Thyroid gland (tissue), 4 donors: ENCODE results near the gene ZNF513. TPM values are rescaled to one million over a fixed set of nuclear protein-coding genes. Genes with fewer than 3 reads are reported as not detected.

Experiments used
- DNase-seq, 2 donors: peaks; one replicate each; pipeline ENCODE4 v3.0.0-alpha.2; 2019
- H3K27ac ChIP-seq, 3 donors: fragments of 200-600 bp; sonication (generic); 1 replicate in 2 of 3; 2 replicates in 1 of 3; pipeline ENCODE4 v1.5.1; 2016 to 2019; ENCODE audit warnings: mild to moderate bottlenecking in 1 of 3, moderate library complexity in 1 of 3
- H3K27me3 ChIP-seq: fragments of 200-600 bp; sonication (generic); one replicate; pipeline ENCODE4 v1.5.1; 2019
- H3K36me3 ChIP-seq, 2 donors: fragments of 200-600 bp; sonication (generic); one replicate each; pipeline ENCODE4 v1.5.1; 2016 to 2019
- H3K4me1 ChIP-seq, 2 donors: fragments of 200-600 bp; sonication (generic); one replicate each; pipeline ENCODE4 v1.5.1; 2017 to 2019
- H3K4me3 ChIP-seq, 3 donors: fragments of 200-600 bp; sonication (generic); replicated peaks in 1 of 3; 1 replicate in 2 of 3; 2 replicates in 1 of 3; pipeline ENCODE4 v1.5.1; 2016; ENCODE audit warnings: mild to moderate bottlenecking in 1 of 3
- H3K9me3 ChIP-seq: fragments of 200-600 bp; sonication (generic); one replicate; pipeline ENCODE4 v1.5.1; 2017
- CTCF ChIP-seq, 6 experiments: fragments of 200-600 bp in 3 of 6; fragments of 450-650 bp in 3 of 6; sonication (generic) in 3 of 6; IDR thresholded peaks; one replicate each; pipeline ENCODE4 v1.5.1; 2016 to 2019; ENCODE audit warnings: antibody characterized with exemption in 6 of 6, mild to moderate bottlenecking in 2 of 6, inconsistent platforms in 1 of 6, moderate library complexity in 1 of 6
- POLR2A ChIP-seq, 2 donors: fragments of 450-650 bp; IDR thresholded peaks; one replicate each; pipeline ENCODE4 v1.6.1; 2017; ENCODE audit warnings: antibody characterized with exemption in 2 of 2, mild to moderate bottlenecking in 2 of 2, moderate library complexity in 1 of 2
- WGBS, 2 donors: methylation state at CpG; one replicate each; pipeline ENCODE4 v1.1.5; 2017; 5-methylcytosine and 5-hydroxymethylcytosine counted together
- intact Hi-C: fragments of 100-400 bp; cut with DNase I; formaldehyde crosslinking; loops from one replicate; pipeline ENCODE4 v1.15.1; 2023
- total RNA-seq, 4 donors: library from RNA; depleted of rRNA; stranded (reverse); fragments of >200 nt; gene quantifications; one replicate each; pipeline ENCODE4 v1.2.3, GENCODE V29; 2016

Gene ZNF513
- total RNA-seq, 4 donors from 2014 or later, result 9.1 to 14.8 (median 9.2) TPM

GRCh38 chr2:27372937-27373336, 7.6 kb downstream of the ZNF513 start:
- H3K27me3 ChIP-seq, result no peaks in the 10 kb centered on the region
- intact Hi-C loops, result no loop called here
- TF ChIP-seq POLR2A (IDR thresholded peaks at IDR 0.05) (no peak), CTCF (IDR thresholded peaks at IDR 0.05) (no peak)
- H3K9me3 ChIP-seq, result no peaks in the 10 kb centered on the region
- no peak for DNase-seq
- H3K4me1 ChIP-seq, result peaks cover 18 to 26% of the 10 kb centered on the region in 2 donors
- WGBS, 2 donors, result 83 to 96% methylated on average over 6 of the region's 6 CpGs
- no peak overlapping the region for H3K27ac ChIP-seq
- peaks cover 52 to 54% of the 10 kb centered on the region in 2 donors for H3K36me3 ChIP-seq
- no peak overlapping the region for H3K4me3 ChIP-seq

- 1 to 4% methylated on average over 7 to 23 of the region's 46 CpGs for WGBS, 2 donors
- Histone ChIP-seq H3K27me3 (no peaks in the 10 kb centered on the region), H3K27ac (peak overlapping the region; percentile 24 to 83 (median 82)), H3K9me3 (no peaks in the 10 kb centered on the region), H3K4me1 (peaks cover 18 to 25% of the 10 kb centered on the region in 2 donors), H3K36me3 (peaks cover 50 to 55% of the 10 kb centered on the region in 2 donors), H3K4me3 (peak overlapping the region; percentile 48 to 94 (median 81))
- peak in 1 of 2 donors; percentile 65 for DNase-seq
- intact Hi-C loops, result loop anchor here (2.0 kb wide), 1 partner anchor 14 kb away; the partner anchor contains the start of gene GTF3C2
- TF ChIP-seq CTCF (IDR thresholded peaks at IDR 0.05), result no peak
- no peak for TF ChIP-seq POLR2A (IDR thresholded peaks at IDR 0.05)
These were observed 9.5 kb downstream of the ZNF513 start for GRCh38 chr2:27370816-27371620.

- H3K27me3 ChIP-seq, result no peaks in the 10 kb centered on the region
- peaks cover 50 to 55% of the 10 kb centered on the region in 2 donors for H3K36me3 ChIP-seq
- DNase-seq, result peak; percentile 99 to 100
- TF ChIP-seq POLR2A (IDR thresholded peaks at IDR 0.05) (peak; percentile 47 to 83), CTCF (IDR thresholded peaks at IDR 0.05) (peak in 5 of 6 experiments; percentile 31 to 88 (median 81))
- H3K4me3 ChIP-seq, result peak within 1 kb of the TSS; percentile 81 to 94 (median 86)
- peaks cover 18 to 25% of the 10 kb centered on the region in 2 donors for H3K4me1 ChIP-seq
- 0 to 1% methylated on average over 10 to 24 of the region's 85 CpGs for WGBS, 2 donors
- no peaks in the 10 kb centered on the region for H3K9me3 ChIP-seq
- intact Hi-C loops, result loop anchor here (2.0 kb wide), 1 partner anchor 13 kb away; the partner anchor contains the start of gene GTF3C2
- peak within 1 kb of the TSS; percentile 75 to 83 (median 82) for H3K27ac ChIP-seq
These were observed 10.3 kb downstream of the ZNF513 start, which contains the start of the genes EIF2B4 and SNX17 for GRCh38 chr2:27370026-27370815. Gene EIF2B4, minus strand, starts transcription at chr2:27370338. Its CDS starts 24 bp downstream, at chr2:27370314. Gene SNX17, plus strand, starts transcription at chr2:27370616. Its CDS starts 128 bp downstream, at chr2:27370744.

GRCh38 chr2:27369471-27370025, 11.0 kb downstream of the ZNF513 start:
- intact Hi-C loops, result loop anchor here (2.0 to 5.0 kb wide), 2 partner anchors 13 to 43 kb away; partner anchors contain the start of gene GTF3C2
- DNase-seq, result peak; percentile 78 to 79
- H3K4me1 ChIP-seq, result peaks cover 18 to 25% of the 10 kb centered on the region in 2 donors
- 3 to 5% methylated on average over 6 to 13 of the region's 18 CpGs for WGBS, 2 donors
- H3K4me3 ChIP-seq, result peak overlapping the region; percentile 81 to 94 (median 86)
- no peak for TF ChIP-seq CTCF (IDR thresholded peaks at IDR 0.05)
- H3K36me3 ChIP-seq, result peaks cover 50% of the 10 kb centered on the region in 2 donors
- peak overlapping the region; percentile 73 to 83 (median 75) for H3K27ac ChIP-seq
- no peaks in the 10 kb centered on the region for H3K27me3 ChIP-seq
- H3K9me3 ChIP-seq, result no peaks in the 10 kb centered on the region
